ENCODE data around the gene ATG4C.

The ATG4C gene

DNA sequence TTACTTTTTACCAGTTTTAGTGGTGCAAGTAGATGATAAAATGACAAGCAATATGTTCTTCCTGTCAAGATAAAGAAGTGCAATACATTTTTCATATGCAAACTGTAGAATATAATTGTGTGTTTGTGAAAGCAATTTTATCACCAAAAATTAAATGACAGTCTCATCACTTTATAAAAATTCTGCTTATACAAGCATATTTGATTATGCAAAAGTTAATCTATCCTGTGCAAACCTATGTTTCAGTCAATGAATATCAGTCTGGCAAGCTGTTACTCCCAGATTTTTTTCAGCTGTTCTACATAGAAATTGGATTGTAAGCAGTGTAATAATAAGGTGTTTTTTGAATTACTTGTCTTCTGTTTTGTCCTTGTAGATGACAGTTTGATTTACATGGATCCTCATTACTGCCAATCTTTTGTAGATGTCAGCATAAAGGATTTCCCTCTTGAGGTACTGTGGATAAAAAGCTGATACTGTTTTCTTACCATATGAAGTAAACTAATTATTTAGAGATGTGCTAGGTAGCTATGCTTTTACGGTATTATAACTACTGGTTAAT lies 50.5 kb downstream of the ATG4C start:
- no peak overlapping the region for H3K27ac ChIP-seq (ENCODE audit: low read depth, low read length)
- H3K27me3 ChIP-seq (ENCODE audit: control insufficient read depth, low read length), result no peaks in the 10 kb centered on the region
- H3K4me1 ChIP-seq (ENCODE audit: control insufficient read depth, low read length), result no peaks in the 10 kb centered on the region
- H3F3A ChIP-seq (ENCODE audit: control insufficient read depth, insufficient read depth), result no peaks in the 10 kb centered on the region
- H3K79me2 ChIP-seq (ENCODE audit: control insufficient read depth, low read length), result no peaks in the 10 kb centered on the region
- H3K9me3 ChIP-seq (ENCODE audit: control insufficient read depth, insufficient read depth, low read length), result no peaks in the 10 kb centered on the region
- no peaks in the 10 kb centered on the region for H4K20me1 ChIP-seq (ENCODE audit: control insufficient read depth, insufficient read depth, low read depth, low read length)
- no peak overlapping the region for H3K4me2 ChIP-seq (ENCODE audit: low read length)
- H3K36me3 ChIP-seq (ENCODE audit: control insufficient read depth, low read length), result no peaks in the 10 kb centered on the region
- H3K4me3 ChIP-seq (ENCODE audit: low read length), result no peak overlapping the region
- TF ChIP-seq, protein P1, sequence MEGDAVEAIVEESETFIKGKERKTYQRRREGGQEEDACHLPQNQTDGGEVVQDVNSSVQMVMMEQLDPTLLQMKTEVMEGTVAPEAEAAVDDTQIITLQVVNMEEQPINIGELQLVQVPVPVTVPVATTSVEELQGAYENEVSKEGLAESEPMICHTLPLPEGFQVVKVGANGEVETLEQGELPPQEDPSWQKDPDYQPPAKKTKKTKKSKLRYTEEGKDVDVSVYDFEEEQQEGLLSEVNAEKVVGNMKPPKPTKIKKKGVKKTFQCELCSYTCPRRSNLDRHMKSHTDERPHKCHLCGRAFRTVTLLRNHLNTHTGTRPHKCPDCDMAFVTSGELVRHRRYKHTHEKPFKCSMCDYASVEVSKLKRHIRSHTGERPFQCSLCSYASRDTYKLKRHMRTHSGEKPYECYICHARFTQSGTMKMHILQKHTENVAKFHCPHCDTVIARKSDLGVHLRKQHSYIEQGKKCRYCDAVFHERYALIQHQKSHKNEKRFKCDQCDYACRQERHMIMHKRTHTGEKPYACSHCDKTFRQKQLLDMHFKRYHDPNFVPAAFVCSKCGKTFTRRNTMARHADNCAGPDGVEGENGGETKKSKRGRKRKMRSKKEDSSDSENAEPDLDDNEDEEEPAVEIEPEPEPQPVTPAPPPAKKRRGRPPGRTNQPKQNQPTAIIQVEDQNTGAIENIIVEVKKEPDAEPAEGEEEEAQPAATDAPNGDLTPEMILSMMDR (IDR thresholded peaks at IDR 0.05; ENCODE audit: low read depth, low read length, poor library complexity, severe bottlenecking), result no peak
- no peak for TF ChIP-seq EZH2phosphoT487 (IDR thresholded peaks at IDR 0.05; ENCODE audit: borderline replicate concordance, low read length)
- H3K9me2 ChIP-seq (replicated peaks; ENCODE audit: control insufficient read depth, low read length), result no peaks in the 10 kb centered on the region

DNA sequence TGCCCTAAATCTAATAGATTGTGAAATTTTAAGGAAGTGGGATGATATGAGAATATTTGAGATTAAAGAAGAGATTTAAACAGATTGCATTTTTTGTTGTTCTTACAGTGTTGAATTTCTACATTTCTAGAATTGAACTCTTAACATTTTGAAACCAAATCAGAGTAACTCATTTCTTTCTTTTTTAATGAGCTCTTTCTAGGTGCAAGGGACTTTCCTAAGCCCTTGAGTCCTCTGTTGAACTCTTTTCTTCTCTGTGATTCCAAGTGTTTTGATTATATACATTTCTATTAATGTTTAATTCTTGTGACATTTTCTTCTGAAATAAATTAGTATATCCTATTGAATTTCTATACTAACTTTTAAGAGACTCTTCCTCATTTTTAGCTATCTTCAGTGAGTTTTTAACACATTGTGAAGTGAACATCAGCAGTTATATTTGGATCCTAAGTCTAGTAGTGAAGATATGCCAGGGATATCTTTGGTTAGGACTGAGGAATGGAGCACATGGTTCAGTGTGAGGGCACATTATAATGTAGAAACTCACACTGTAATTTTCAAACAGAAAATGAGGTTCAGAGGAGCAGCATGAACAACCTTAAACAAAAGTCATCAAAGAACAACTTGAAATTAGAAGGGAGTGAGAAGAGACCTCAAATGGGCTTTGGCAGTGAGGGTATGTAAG lies 53.1 kb downstream of the ATG4C start:
- Histone ChIP-seq H3K9me3 (ENCODE audit: control insufficient read depth, insufficient read depth, low read length) (no peaks in the 10 kb centered on the region), H3F3A (ENCODE audit: control insufficient read depth, insufficient read depth) (no peaks in the 10 kb centered on the region; the same call in 1 of the 2 replicates), H3K27me3 (ENCODE audit: control insufficient read depth, low read length) (no peaks in the 10 kb centered on the region), H3K4me3 (ENCODE audit: low read length) (no peak overlapping the region), H3K9me2 (replicated peaks; ENCODE audit: control insufficient read depth, low read length) (no peaks in the 10 kb centered on the region), H3K4me2 (ENCODE audit: low read length) (no peak overlapping the region), H3K36me3 (ENCODE audit: control insufficient read depth, low read length) (no peaks in the 10 kb centered on the region; the same call in 1 of the 2 replicates), H3K4me1 (ENCODE audit: control insufficient read depth, low read length) (no peaks in the 10 kb centered on the region), H3K27ac (ENCODE audit: low read depth, low read length) (no peak overlapping the region), H3K79me2 (ENCODE audit: control insufficient read depth, low read length) (no peaks in the 10 kb centered on the region), H4K20me1 (ENCODE audit: control insufficient read depth, insufficient read depth, low read depth, low read length) (no peaks in the 10 kb centered on the region)
- TF ChIP-seq, protein P1 (IDR thresholded peaks at IDR 0.05; ENCODE audit: low read depth, low read length, poor library complexity, severe bottlenecking), result no peak
- no peak for TF ChIP-seq EZH2phosphoT487 (IDR thresholded peaks at IDR 0.05; ENCODE audit: borderline replicate concordance, low read length)

DNA sequence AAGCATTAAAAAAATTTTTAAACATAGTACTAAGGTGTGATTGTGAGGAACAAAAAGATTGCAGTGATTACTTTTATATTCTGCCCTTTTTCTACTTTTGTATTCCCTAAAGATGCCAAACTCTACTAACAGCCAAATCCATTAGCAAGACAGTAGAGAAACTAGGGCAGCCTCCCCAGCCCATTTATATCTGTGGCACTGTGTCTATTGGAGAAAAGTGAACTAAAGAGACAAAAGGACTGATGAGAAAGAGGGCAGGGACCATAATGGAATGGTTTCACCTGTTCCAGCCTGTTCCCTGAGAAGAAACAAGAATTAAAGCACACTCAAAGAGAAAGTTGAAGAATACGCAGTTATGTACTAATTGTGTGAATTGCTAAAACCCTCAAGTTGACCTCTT lies 56.6 kb downstream of the ATG4C start:
- Histone ChIP-seq H3K9me2 (replicated peaks; ENCODE audit: control insufficient read depth, low read length) (no peaks in the 10 kb centered on the region), H3K27me3 (ENCODE audit: control insufficient read depth, low read length) (no peaks in the 10 kb centered on the region), H3K79me2 (ENCODE audit: control insufficient read depth, low read length) (no peaks in the 10 kb centered on the region), H3F3A (ENCODE audit: control insufficient read depth, insufficient read depth) (no peaks in the 10 kb centered on the region; the same call in 1 of the 2 replicates), H3K27ac (ENCODE audit: low read depth, low read length) (no peak overlapping the region), H3K36me3 (ENCODE audit: control insufficient read depth, low read length) (no peaks in the 10 kb centered on the region; the same call in 1 of the 2 replicates), H4K20me1 (ENCODE audit: control insufficient read depth, insufficient read depth, low read depth, low read length) (no peaks in the 10 kb centered on the region), H3K4me3 (ENCODE audit: low read length) (no peak overlapping the region), H3K9me3 (ENCODE audit: control insufficient read depth, insufficient read depth, low read length) (no peaks in the 10 kb centered on the region), H3K4me2 (ENCODE audit: low read length) (no peak overlapping the region), H3K4me1 (ENCODE audit: control insufficient read depth, low read length) (no peaks in the 10 kb centered on the region)
- TF ChIP-seq, protein P1 (IDR thresholded peaks at IDR 0.05; ENCODE audit: low read depth, low read length, poor library complexity, severe bottlenecking), result no peak
- no peak for TF ChIP-seq EZH2phosphoT487 (IDR thresholded peaks at IDR 0.05; ENCODE audit: borderline replicate concordance, low read length)
